ENCODE data around the gene NYAP2. TPM values are rescaled to one million over a fixed set of nuclear protein-coding genes. Genes with fewer than 3 reads are reported as not detected.

Gene NYAP2
- total RNA-seq, 1 experiment from 2014 or later, result not detected

DNA sequence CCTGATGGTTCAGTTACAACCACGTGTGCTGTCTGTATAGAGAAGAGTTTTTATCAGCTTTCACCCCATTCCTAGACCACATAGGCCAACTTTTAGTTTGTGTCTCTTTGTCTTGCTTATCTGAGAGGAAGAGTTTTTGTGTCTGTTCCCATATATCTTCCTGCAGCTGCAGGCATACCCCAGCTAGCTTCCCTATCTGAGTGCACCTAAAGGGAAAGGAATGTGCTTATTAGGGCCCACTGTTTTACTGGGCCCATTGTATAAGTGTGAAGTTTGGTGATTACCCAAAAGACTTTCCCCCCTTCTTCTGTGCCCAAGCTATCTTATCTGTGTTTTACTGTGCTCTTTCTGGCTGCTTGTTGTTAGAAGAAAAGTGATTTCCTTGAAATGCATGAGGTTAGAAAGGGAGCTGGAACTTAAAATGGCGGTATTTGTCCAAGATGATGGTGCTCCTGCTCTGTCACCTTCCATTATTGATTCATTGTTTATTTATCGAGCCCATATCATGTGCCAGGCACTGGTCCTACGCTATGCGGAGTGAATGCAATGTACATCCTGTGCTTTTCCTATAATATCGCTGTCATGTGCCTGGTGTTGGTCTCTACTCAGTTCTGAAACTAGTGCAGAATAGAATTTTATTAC, 57.2 kb downstream of the NYAP2 start:
- H3K27me3 ChIP-seq (ENCODE audit: control insufficient read depth, insufficient read depth, low read length), result no peaks in the 10 kb centered on the region
- H3K4me3 ChIP-seq (ENCODE audit: insufficient read depth, low read depth, low read length), result no peak overlapping the region

DNA sequence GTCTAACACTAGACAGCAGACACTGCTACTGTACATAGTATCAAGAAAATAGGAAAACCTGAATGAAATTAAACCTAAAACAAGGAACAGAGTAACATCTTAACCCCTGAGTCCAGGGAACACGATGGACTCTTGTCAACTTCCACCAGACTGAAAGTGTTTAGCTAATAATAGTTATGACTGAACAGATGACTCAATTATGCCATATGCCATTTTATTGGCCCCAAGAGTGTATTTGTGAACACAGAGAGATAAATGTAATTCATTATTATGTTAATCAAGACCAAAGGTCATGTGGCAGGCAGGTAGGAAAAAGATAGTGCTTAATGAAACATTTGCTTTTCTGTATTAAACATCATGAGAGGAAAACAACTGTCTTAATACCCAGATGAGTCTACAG, 58.0 kb downstream of the NYAP2 start:
- Histone ChIP-seq H3K36me3 (replicated peaks; ENCODE audit: control insufficient read depth, insufficient read depth, low read length) (no peaks in the 10 kb centered on the region), H3K4me3 (ENCODE audit: insufficient read depth, low read depth, low read length) (no peak overlapping the region), H3K27me3 (ENCODE audit: control insufficient read depth, insufficient read depth, low read length) (no peaks in the 10 kb centered on the region)
- DNase-seq, result no peak

More for the DNA sequence above, 57.2 kb downstream of the NYAP2 start:
- DNase-seq, result no peak
- H3K36me3 ChIP-seq (replicated peaks; ENCODE audit: control insufficient read depth, insufficient read depth, low read length), result no peaks in the 10 kb centered on the region

DNA sequence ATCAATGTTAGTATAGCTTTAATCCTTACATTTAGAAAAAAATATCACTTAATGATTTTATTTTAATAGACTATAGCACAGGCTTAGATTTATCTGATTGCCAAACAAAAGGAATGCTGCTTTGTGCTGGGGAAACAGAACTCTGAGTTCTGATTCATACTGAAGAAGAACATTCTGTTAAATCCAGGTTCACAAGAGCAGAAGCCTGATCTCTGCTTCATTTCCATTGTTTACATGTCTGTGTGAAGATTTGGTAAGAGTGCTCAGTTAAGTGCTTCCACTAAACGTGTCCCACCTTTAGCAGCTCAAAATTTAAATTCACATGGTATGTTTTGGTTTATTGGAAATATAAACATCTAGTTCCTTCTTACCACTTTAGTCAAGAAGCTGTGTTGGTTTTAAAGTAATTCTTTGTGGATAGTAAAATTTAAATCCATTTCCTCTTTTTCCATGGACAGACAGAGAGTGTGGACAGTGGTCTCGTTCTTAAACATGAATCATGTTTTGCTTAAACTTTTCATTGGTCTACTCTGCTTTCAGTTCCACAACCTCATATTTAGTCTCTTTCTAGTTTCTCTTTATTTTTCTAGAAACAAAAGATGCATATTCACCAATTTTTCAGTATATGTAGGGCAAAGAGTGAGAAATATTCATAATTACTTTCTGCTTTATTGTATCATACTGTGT, 59.1 kb downstream of the NYAP2 start:
- H3K4me3 ChIP-seq (ENCODE audit: insufficient read depth, low read depth, low read length), result no peak overlapping the region
- H3K27me3 ChIP-seq (ENCODE audit: control insufficient read depth, insufficient read depth, low read length), result no peaks in the 10 kb centered on the region
- no peaks in the 10 kb centered on the region for H3K36me3 ChIP-seq (replicated peaks; ENCODE audit: control insufficient read depth, insufficient read depth, low read length)
- no peak for DNase-seq

DNA sequence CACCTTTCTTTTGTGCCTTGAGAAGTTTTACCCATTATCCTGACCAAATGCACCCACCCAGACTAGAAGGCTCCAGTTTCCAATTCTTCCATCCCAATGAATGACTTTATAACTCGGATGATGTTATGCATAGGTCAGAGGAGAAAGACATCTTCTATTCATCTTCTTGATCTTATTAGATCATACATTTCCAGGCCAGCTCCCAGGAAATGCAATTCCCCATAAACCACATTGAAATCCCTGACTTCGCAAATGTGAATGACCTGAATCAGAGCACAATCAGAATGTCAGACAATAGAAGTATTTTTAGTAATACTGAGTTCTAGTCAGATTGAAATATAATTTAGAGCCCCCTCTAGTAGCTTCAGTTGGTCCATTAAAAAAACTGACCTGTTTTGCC, 62.9 kb downstream of the NYAP2 start:
- DNase-seq, result no peak
- no peak overlapping the region for H3K4me3 ChIP-seq (ENCODE audit: insufficient read depth, low read depth, low read length)

GRCh38 chr2:225462945-225463344, 63.4 kb downstream of the NYAP2 start:
- H3K36me3 ChIP-seq (replicated peaks; ENCODE audit: control insufficient read depth, insufficient read depth, low read length), result no peaks in the 10 kb centered on the region
- DNase-seq, result no peak
- no peak overlapping the region for H3K4me3 ChIP-seq (ENCODE audit: insufficient read depth, low read depth, low read length)
- H3K27me3 ChIP-seq (ENCODE audit: control insufficient read depth, insufficient read depth, low read length), result no peaks in the 10 kb centered on the region

More for the DNA sequence above, 62.9 kb downstream of the NYAP2 start:
- Histone ChIP-seq H3K27me3 (ENCODE audit: control insufficient read depth, insufficient read depth, low read length) (no peaks in the 10 kb centered on the region), H3K36me3 (replicated peaks; ENCODE audit: control insufficient read depth, insufficient read depth, low read length) (no peaks in the 10 kb centered on the region)

- Histone ChIP-seq H3K27me3 (ENCODE audit: control insufficient read depth, insufficient read depth, low read length) (no peaks in the 10 kb centered on the region), H3K4me3 (ENCODE audit: insufficient read depth, low read depth, low read length) (no peak overlapping the region), H3K36me3 (replicated peaks; ENCODE audit: control insufficient read depth, insufficient read depth, low read length) (no peaks in the 10 kb centered on the region)
- no peak for DNase-seq
Measured at GRCh38 chr2:225463449-225463848, 63.9 kb downstream of the NYAP2 start.

DNA sequence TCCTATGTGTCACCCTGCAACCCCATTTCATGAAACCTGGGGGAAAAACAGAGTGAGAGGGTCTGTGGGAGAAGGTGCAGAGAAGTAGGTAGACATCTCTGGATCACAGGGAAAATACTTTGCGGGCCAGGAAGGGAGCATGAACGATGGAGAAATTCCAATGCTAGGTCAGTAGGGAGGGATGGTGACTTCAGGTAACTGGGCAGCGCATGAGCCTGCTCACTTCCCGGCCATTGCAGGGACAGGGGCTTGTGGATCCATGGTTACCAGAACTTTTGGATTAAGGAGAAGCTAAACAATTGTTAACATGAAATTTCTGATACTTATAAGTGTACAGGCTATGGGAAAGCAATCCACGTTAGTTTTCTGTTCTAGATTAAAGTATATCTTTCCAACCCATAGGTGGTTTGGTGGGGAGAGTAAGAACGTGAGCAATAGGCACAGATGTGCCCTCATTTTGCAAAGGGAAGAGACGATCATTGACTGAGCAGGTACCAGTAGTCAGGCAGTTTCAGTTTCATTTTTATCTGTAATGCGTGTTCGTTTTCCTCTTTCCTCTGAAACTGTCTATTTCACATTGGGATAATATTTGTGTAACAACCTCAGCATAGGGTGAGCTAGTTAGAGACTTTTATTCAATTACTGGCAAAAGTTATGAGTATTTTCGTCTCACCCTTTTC, 65.0 kb downstream of the NYAP2 start:
- H3K4me3 ChIP-seq (ENCODE audit: insufficient read depth, low read depth, low read length), result no peak overlapping the region
- DNase-seq, result no peak
- no peaks in the 10 kb centered on the region for H3K36me3 ChIP-seq (replicated peaks; ENCODE audit: control insufficient read depth, insufficient read depth, low read length)
- no peaks in the 10 kb centered on the region for H3K27me3 ChIP-seq (ENCODE audit: control insufficient read depth, insufficient read depth, low read length)

- no peaks in the 10 kb centered on the region for H3K27me3 ChIP-seq (ENCODE audit: control insufficient read depth, insufficient read depth, low read length)
- no peak overlapping the region for H3K4me3 ChIP-seq (ENCODE audit: insufficient read depth, low read depth, low read length)
- H3K36me3 ChIP-seq (replicated peaks; ENCODE audit: control insufficient read depth, insufficient read depth, low read length), result no peaks in the 10 kb centered on the region
- DNase-seq, result peak; percentile 34
Measured at GRCh38 chr2:225465827-225466226, 66.3 kb downstream of the NYAP2 start.

GRCh38 chr2:225466891-225467604, 67.5 kb downstream of the NYAP2 start:
- Histone ChIP-seq H3K4me3 (ENCODE audit: insufficient read depth, low read depth, low read length) (no peak overlapping the region), H3K36me3 (replicated peaks; ENCODE audit: control insufficient read depth, insufficient read depth, low read length) (no peaks in the 10 kb centered on the region), H3K27me3 (ENCODE audit: control insufficient read depth, insufficient read depth, low read length) (no peaks in the 10 kb centered on the region)
- no peak for DNase-seq

GRCh38 chr2:225468131-225468530, 68.6 kb downstream of the NYAP2 start:
- H3K36me3 ChIP-seq (replicated peaks; ENCODE audit: control insufficient read depth, insufficient read depth, low read length), result no peaks in the 10 kb centered on the region
- no peaks in the 10 kb centered on the region for H3K27me3 ChIP-seq (ENCODE audit: control insufficient read depth, insufficient read depth, low read length)
- DNase-seq, result no peak
- no peak overlapping the region for H3K4me3 ChIP-seq (ENCODE audit: insufficient read depth, low read depth, low read length)

- Histone ChIP-seq H3K36me3 (replicated peaks; ENCODE audit: control insufficient read depth, insufficient read depth, low read length) (no peaks in the 10 kb centered on the region), H3K4me3 (ENCODE audit: insufficient read depth, low read depth, low read length) (no peak overlapping the region), H3K27me3 (ENCODE audit: control insufficient read depth, insufficient read depth, low read length) (no peaks in the 10 kb centered on the region)
- DNase-seq, result no peak
Measured at GRCh38 chr2:225471039-225471438, 71.5 kb downstream of the NYAP2 start.

DNA sequence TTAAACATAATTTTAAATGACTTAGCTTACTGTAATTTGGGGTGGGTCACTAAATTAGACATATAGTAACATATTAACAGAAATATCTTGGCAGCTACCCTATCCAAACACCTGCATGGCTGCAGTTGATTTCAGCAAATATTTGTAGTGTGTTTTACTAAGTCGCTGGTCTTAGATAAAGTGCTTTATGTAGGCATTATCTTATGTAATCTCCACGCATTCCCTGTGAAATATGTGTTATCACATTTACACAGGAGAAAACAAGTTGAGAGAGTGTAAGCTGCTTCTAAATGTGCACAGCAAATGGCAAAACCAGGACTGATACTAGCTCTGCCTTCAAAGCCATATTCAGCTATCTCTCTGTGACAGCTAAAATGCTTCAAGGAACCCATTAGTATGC, 72.0 kb downstream of the NYAP2 start:
- no peak for DNase-seq
- no peaks in the 10 kb centered on the region for H3K36me3 ChIP-seq (replicated peaks; ENCODE audit: control insufficient read depth, insufficient read depth, low read length)
- no peaks in the 10 kb centered on the region for H3K27me3 ChIP-seq (ENCODE audit: control insufficient read depth, insufficient read depth, low read length)
- H3K4me3 ChIP-seq (ENCODE audit: insufficient read depth, low read depth, low read length), result no peak overlapping the region

GRCh38 chr2:225472161-225472560, 72.7 kb downstream of the NYAP2 start:
- H3K4me3 ChIP-seq (ENCODE audit: insufficient read depth, low read depth, low read length), result no peak overlapping the region
- H3K27me3 ChIP-seq (ENCODE audit: control insufficient read depth, insufficient read depth, low read length), result no peaks in the 10 kb centered on the region
- H3K36me3 ChIP-seq (replicated peaks; ENCODE audit: control insufficient read depth, insufficient read depth, low read length), result no peaks in the 10 kb centered on the region
- DNase-seq, result no peak

DNA sequence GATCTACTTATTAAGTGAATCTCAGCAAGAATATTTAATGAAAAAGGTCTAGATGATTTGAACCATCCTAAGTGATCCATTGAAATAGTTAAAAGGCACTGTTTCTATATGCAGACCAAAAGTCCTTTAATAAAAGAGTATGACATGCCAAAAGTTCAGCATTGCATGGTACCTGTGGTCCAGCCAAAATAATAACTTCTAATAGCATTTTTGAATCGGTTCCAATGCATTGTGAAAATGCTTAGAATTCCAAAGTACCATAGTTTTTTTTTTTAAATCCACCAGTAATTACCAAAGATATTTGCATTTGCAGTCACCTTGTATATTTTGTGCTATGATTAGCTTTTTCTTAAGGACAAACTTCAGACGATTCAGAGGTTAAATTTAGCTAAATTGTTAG, 79.9 kb downstream of the NYAP2 start:
- DNase-seq, result no peak
- H3K4me3 ChIP-seq (ENCODE audit: insufficient read depth, low read depth, low read length), result no peak overlapping the region
- H3K36me3 ChIP-seq (replicated peaks; ENCODE audit: control insufficient read depth, insufficient read depth, low read length), result no peaks in the 10 kb centered on the region
- H3K27me3 ChIP-seq (ENCODE audit: control insufficient read depth, insufficient read depth, low read length), result no peaks in the 10 kb centered on the region

GRCh38 chr2:225484751-225485150, 85.2 kb downstream of the NYAP2 start:
- DNase-seq, result no peak
- Histone ChIP-seq H3K27me3 (ENCODE audit: control insufficient read depth, insufficient read depth, low read length) (no peaks in the 10 kb centered on the region), H3K36me3 (replicated peaks; ENCODE audit: control insufficient read depth, insufficient read depth, low read length) (no peaks in the 10 kb centered on the region), H3K4me3 (ENCODE audit: insufficient read depth, low read depth, low read length) (no peak overlapping the region)
